HS-5 (cell line): ENCODE measurements around the gene KNCN.

ENCODE experiments used
- DNase-seq: peaks from one replicate; pipeline ENCODE4 v3.0.0-alpha.2; 2012; ENCODE audit warnings: low read depth

Gene KNCN

DNA sequence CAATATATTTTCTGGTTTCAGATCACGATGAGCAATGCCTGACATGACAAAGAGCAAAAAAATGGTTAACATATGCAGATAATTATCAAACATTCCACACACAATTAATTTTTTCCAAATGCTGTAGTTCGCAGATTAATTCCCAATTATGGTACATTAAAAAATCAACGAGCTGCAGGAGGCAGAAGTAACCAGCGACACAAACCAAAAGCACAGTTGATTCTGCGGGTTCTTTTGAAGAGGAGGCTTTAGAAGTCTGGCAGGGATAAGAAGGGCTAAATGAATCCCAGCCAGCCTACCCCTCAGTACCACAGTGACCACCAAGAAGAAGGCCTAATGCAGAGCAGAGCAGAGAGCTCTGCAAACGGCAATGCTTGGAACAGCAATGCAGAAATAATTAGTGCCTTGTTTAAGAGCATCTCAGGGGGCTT, 17.0 kb upstream of the KNCN start:
- no peak for DNase-seq

DNA sequence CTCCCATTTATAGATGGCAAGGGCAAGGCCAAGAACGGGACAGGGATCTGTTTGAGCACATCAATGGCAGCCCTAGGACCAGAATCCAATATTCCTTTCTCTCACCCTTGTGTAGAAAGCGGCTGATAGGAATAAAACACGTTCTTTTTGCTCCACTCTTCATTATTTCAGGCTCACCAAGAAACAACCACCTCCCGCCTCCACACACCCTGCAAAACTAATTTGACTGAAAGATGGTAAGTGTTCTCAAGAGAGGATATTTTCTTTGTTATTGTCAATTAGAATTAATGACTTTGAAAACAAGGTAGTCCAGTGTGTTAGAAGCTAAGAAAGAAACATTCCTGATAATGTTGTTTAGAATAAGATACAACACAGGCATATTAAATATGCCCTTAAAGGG, 11.9 kb upstream of the KNCN start:
- no peak for DNase-seq

DNA sequence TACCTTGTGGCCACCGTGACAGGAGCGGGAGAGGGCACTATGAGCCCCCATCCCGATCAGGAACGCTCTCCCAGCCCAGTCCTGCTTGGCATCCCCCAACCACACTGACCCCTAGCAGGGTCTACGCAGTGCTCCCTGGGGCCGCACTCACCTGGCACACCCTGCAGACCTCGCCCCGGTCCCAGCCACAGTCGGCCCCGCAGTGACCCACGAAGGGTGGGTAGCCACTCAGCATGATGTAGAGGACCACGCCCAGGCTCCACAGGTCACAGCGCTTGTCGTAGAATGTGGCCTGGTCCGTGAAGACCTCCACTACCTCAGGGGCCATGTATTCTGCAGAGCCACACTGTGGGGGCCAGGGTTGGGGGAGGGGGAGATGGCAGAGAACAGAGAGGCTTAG, 11.1 kb upstream of the KNCN start:
- no peak for DNase-seq

DNA sequence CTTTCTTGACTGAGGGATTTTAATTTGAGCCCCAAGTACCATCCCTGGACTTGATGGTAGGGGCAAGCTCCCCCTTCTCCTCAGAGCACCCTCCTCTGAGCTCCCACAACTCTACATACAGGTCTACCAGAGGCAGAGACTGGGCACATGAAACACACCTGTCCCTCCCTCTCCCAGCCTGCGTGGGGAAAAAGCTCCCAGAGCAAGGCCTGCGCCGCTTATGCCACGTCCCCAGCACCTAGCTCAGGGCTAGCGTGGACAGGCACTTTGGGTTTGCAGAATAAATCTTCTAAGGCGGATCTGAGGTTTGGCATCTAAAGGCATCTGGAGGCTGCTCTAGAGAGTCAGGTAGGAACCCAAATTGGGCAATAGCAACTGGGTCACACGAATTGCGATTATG, 7.5 kb upstream of the KNCN start:
- DNase-seq = no peak

DNA sequence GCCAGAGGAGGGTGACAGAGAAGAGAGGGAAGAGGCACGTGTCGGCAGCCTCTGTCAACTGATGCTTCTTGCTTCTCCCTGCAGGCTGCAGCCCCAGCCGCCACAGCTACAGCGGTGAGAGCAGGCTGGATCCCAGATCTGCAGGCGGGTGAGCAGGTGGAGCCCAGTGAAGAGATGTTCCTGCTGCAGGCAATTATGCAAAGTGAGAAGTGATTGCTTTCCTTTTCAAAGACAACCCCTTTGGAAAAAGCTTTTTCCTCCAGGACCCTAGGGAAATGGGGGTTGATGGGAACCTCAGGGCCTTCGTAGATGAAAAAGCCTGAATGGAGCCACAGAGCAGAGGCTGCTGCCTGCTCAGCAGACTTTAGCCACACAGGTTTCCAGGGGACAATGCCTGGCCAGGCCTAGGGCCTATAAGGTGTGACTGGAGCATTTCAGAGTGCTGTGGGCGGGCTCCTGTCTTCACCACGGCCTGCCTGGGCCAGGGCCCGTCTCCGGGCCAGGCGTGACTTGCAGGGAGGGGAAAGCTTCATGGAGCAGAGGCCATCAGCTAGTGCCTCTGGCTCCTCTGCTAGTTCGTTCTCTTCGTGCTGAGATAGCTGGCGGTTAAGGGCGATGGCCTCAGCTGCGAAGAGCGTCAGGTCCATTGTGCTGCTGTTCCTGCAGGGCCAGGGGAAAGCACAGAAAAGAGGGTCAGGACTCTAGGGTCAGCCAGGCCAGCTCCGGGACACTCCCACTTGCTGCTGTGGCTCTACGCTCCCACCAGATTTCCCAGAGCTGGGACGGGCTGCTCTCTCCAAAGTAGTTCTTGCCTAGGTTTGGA, 6.9 kb upstream of the KNCN start:
- no peak for DNase-seq

DNA sequence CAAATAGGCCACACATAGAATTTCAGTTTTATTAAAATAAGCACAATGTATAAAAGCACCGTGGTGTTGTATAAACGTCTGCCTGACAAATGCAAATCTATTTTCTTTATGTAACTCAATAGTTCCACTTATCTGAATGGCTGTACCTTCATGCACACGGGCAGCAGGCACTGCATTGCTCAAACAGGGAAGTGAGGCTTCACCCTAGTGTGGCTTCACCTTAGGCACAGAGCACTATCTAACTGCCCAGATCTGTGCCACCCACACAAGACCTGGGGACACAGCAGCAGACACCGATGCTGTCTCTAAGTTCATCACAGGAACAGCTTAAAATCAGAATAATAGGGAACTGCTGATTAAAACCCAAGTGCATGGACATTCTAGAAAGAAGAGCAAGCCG, 6.0 kb upstream of the KNCN start:
- no peak for DNase-seq

DNA sequence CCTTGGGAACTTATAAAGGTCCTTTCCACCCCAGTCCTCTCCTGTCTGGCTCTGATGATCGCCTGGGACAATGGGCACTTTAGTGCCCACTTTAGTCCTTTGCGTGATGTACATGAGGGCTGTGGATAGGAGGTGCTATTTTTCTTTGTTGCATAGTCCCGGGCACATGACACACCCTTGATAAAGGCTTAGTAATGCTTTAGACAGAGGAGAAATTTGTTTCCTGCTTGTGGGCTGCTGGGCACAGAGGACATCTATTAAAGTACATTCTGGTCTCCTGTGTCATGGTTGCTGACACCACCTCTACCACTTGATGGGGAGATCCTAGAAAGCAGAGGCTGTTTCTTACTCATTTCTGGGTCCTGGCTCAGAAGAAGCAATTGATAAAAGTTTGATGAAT, 5.4 kb upstream of the KNCN start:
- DNase-seq = peak; percentile 56

DNA sequence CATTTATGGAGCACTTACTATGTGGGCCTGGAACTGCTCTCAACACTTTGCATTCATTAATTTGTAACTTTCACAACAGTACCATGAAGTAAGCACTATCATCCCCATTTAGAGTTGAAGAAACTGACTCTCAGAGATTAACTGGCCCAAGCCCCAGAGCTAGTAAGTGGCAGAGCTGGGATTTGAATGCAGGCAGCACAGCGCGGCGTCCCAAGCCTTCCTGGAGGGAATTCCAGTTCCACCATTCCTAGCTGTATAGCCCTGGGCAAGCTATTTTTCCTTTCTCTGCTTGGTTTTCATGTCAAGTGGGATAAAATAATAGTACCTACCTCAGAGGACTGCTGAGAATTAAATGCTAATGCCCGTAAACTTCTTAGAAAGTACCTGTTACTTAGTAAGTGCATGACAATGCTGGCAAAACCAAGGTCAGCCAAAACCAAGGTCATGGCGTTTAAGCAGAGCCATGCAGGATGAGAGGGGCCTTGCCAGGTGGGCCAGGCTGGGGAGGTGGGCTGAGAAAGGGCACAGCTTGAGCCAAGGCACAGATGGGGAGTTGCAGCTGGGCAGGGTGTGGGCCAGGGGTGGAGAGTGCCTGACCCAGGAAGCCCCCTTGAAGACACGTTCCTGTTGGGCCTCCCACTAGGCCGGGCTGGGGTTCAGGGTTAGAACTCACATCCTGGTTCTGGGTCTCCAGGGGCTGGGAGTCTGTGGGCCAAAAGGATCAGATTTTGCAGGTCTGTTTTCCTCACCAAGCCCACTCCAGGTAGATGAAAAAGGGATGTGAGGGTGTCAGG, 4.6 kb upstream of the KNCN start:
- DNase-seq = no peak

DNA sequence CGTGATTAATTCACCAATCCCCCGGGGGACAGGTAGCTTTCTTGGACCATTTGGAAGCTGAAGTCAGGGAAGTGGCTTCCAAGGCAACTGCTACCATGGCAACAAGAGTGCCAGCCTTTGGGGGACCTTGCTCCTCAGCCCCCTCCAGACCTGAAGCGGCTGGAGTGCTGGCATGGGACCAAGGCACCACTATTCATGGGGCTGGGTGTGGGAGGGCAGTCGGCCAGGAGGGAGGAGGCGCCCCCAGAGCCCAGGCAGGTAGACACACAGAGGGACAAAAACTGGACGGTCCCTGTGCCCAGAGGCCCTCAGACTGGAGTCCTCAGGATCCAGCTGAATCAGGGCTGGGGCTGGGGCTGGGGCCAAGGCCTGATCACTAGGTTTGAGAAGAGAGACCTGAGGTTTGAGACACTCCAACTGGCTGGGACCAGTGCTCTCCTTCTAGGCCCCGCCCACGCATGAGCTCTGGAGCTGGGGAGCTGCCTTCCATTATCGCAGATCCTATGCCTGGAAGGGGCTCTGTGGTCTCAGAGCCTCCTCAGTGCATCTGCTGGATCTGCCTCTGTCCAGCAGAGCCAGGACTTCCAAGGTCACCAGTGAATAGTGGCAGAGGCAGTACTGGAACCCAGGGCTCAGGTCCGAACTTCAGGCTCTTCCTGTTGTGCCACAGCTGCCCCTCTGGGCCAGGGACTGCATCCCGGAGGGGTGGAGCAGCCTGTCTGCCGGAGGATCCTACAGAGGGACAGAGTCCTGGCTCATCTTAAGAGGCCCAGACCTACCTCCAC, 3.3 kb upstream of the KNCN start:
- no peak for DNase-seq

DNA sequence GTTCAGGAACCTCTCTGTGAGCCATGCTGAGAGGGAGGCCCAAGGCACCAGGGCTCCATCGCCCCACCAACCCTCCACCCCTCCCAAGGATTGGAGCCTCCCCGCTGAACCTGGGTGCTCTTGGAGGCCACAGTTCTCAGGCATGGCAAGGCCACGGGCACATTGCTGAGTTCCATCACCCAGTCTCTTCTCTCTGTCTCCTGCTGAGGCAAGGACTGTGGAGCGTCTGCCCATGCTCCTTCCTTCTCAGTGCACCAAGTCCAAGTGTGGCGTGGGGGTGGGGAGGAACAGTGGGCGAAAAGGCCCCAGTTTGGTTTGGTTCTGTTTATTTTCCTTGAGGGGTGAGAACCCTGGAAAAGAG, 2.8 kb upstream of the KNCN start:
- no peak for DNase-seq

DNA sequence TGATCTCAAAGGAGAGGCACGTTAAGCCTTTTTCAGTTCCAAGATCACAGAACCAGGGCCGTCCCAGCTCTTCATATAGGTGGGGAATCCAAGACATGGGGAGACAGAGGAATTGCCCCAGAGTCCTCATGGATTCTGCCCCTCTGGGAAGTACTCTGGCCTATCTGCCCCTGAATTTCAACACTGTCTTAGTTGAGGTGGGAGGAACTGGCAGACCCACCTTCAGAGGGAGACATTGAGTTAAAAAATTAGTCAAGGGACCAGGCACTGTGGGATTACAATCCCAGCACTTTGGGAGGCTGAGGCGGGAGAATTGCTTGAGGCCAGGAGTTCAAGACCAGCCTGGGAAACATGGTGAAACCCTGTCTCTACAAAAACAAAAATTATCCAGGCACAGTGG, 2.1 kb upstream of the KNCN start:
- DNase-seq = no peak

DNA sequence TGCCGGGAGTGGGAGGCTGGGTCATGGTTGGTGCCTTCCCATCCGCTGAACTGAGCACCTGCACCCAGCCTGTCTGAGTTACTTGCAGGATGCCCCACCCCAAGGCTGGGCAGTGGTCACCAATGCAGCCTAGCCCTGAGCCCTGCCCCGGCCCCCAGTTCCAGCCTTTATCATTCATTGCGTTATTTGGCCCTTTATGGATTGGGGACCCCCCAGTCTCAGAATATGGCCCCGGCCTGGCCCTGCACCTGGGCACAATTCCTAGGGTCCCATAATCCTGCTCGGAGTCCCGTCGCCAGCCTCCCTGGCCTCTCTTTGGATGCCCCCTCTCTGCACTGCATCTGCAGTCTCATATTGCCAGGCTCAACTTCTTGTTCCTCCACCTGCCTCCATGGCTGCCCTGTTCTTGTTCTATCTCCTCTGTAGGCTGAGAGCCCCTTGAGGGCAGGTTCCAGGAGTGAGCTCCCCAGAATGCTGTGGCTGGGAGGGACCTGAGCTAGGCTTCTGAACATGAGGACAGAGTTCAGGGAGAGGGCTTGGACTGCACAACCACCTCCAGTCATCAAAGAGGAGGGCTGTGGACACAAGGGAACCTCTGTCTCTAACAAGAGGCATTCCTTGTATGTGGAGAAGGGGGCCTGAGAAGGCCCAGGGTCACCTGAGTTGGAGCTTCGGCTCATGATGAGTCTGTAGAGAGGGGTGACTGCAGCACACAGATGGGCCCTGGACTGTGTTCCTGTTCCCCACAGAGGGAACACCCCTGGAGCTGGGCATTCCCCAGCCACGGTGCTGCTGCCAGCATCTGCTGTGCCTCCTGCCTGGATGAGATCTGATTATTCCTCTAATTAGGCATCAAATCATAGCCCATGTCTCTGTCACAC, 1.1 kb upstream of the KNCN start:
- DNase-seq = no peak

DNA sequence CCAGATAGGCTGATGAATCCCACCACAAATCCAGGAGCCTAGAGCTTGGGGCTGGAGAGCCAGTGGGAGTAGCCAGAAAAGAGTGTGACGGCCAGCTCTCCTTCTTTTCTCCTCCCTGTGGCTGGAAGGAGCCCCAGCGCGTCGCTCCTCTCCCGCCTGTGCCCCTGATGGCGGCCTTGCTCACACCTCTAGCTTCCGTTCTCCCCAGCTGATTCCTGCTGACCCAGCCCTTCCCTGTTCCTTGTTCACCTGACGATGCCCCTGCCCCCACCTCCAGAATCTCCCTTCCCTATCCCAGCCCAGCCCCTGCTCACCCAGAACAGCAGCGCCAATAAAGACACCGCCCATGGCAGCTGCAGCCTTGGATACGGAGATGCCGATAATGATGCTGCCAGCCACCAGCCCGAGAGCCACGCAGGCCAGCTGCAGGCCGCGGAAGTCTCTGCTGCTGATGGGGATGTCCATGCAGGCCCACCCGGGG, 656 bp downstream of the KNCN start:
- DNase-seq = no peak

DNA sequence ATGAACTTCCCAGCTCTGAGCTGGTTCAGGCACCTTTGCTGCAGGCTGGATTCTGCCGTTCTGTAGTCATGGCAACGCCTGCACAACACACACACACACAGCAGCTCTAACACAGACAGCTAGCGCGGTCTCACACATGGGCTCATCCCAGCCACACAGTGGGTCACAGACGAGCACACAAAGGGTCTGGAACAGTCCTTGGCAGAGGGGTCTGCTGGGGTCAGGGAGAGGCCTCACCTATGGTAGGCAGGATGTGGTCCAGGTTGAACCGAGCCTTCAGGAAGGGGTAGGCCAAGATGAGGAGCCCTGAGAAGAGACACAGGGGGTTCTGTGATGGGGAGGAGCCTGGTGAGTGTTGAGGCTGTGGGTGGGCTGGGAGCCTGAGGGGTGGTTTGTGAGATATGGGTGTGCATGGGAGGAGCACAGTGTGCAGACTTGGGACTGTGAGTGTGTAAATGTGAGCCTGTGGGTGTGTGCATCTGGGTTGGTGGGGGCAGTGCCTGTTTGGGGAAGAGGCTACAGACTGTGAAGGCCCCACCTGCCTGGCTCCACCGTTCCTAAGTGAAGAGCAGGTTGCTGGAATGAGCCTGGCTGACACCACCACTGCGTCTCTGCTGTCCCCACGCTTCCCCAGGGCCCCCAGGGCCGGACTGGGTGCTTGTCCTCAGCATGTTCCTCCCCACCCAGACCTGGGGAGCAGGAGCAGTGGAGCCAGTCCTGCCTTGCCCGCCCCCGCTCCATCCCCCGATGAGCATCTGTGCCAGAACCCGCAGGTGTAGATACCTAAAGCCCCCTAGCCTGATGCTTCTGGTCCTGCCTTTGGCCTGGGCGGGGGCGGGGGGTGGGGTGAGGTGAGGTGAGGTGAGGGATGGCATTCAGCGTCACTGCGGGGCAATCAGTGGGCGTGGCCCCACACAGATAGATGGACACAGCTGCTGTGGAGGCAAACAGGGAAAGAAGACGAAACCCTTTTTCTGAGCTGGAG, 1.5 kb downstream of the KNCN start:
- no peak for DNase-seq

DNA sequence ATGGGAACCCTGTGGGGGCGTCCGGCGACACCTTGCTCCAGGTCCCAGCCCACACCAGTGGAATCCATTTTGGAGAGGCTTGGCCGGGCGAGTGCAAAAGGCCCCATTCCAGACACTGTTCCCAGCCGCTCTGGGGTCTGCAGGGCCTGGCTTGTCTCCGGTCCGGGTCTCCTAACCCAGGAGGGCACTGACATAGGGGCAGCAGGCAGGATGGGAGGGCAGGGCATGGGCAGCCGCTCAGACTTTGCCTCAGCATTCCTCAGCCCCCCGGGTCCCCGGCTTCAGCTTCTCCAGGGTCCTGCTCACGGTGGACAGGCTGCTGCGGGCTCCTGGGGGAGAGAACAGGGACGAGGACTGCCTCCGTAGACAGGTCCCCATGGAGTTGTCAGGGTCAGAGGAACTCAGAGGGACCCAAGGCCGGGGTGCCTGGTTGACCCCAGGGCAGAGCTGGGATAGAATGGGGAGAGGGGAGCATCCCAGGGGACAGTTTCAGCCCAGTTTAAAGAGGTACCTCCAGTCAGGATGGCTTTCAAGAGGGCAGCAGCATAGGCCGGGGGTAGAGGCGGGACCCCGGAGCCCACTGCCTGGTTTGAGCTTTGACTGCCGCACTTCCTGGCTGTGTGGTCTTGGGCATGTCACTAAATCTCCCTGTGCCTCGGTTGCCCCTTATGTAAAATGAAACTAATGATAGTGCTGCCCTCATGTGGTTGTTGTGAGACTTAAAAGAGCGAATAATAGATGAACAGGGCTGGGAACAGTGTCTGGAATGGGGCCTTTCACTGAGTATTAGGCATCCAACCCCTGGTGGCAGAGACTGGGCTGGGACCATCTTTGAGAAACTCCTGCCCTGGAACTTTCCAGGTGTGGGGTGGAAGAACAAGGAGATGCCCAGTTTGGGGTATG, 3.7 kb downstream of the KNCN start:
- no peak for DNase-seq

DNA sequence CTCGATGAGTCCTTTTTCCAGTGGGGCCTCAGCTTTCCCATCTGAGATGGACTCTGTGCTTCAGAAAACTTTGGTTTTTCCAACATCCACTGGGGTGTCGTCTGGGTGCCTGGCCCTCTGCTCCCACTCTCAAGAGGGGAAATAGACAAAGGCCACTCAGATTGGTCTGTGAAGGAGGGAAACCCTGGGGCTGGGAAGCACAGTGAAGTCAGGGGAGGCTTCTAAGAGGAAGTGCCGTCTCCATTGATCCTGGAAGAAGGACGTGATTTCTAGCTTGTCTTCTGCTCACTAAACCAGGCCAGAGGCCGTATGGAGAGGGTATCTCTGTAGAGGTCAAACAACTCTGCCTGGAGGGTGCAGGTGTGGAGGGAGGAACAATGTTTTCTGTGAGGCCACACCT, 5.2 kb downstream of the KNCN start:
- DNase-seq = no peak

DNA sequence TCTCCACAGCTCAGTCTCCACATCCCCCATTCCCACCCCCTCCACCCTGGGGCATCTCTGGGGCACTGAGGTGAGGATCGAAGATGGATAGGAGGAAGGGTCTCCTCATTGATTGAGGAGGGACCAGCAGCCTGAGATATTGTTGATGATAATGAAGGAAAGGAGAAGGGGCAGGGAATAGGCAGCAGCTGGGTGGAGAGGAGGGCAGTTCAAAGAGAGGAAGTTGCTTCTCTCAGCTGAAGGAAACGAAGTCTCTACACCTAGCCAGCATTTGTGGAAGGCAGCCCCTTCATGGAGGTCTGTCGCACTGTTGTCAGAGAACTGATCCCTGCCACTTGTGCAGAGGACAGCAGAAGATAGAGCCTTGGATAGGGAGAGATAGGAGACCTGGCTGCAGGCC, 5.7 kb downstream of the KNCN start:
- no peak for DNase-seq

DNA sequence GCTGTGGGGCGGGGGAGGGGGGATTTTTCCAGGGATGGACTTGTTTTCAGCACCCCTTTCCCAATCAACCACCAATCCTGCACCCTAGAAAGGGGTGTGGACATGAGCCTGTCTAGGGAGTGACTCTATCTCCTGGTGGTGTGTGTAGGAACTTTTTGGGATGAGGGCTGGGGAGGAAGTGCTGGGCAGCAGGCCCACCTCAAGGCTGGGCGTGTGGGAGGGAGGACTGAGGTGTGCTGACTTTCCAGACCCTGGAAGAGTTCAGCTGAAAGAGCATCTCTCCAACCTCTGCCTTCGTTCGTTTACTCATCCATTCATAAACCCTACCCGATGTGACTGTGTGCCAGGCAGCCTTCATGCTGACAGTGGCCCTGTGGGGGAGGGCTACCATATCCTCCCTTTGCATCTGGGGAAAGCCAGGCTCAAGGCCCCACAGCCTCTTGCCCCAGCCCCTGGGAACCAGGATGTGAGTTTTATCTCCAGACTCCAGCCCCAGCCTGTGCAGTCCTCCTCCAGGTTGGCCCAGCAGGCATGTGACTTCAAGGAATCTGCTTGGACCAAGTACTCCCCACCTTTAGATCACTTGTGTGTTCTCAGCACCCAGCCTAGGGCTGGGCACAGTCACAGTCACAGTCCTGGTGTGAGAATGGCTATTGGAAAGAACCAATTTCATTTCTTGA, 6.7 kb downstream of the KNCN start:
- DNase-seq = no peak
